Caco-2 (cell line): Measurements from ENCODE around the gene VAV2. TPM values are rescaled to one million over a fixed set of nuclear protein-coding genes. Genes with fewer than 3 reads are reported as not detected.

Experiments
- BruUV-seq: library from RNA; stranded (reverse); fragments of 400-500 nt; replicated peaks from 2 replicates; lab custom pipeline; 2021; lab: Mats Ljungman, UMichigan
- CTCF ChIA-PET: fragments of 300-600 bp; sonication (Branson Sonifier 250); formaldehyde crosslinking; loops from one replicate; lab custom pipeline; 2022; ENCODE audit warnings: antibody characterized with exemption; lab: Charles Lee
- POLR2A ChIA-PET: fragments of 300-600 bp; sonication (Branson Sonifier 250); formaldehyde crosslinking; loops from one replicate; lab custom pipeline; 2022; ENCODE audit warnings: antibody characterized with exemption; lab: Charles Lee
- DNase-seq, 2 experiments: peaks; one replicate each; pipeline versions ENCODE4 v3.0.0 to v3.0.0-alpha.2; 2020 to 2022
- H3K27me3 ChIP-seq: replicated peaks from 2 replicates; pipeline ENCODE4 v1.6.0; 2011; ENCODE audit warnings: low read length; ENCODE audit not compliant: control insufficient read depth, insufficient read depth
- H3K36me3 ChIP-seq: 2 replicates; pipeline ENCODE4 v1.5.1; 2011; ENCODE audit warnings: low read length; ENCODE audit not compliant: control insufficient read depth, insufficient read depth
- H3K4me1 ChIP-seq: fragments of 250-450 bp; sonication (Bioruptor Pico); 2 replicates; pipeline ENCODE4 v1.5.1; 2020; ENCODE audit warnings: mild to moderate bottlenecking
- H3K4me3 ChIP-seq: 2 replicates; pipeline ENCODE4 v1.5.1; 2011; ENCODE audit warnings: low read depth, mild to moderate bottlenecking, control low read depth, low read length
- H3K9me3 ChIP-seq: fragments of 250-450 bp; sonication (Bioruptor Pico); 2 replicates; pipeline ENCODE4 v1.5.1; 2020; ENCODE audit warnings: mild to moderate bottlenecking, moderate library complexity
- H3K27ac Mint-ChIP-seq: one replicate; pipeline ENCODE4 v1.8.0; 2022; ENCODE audit warnings: mixed read lengths; ENCODE audit not compliant: unreplicated experiment
- H3K27me3 Mint-ChIP-seq: one replicate; pipeline ENCODE4 v1.8.0; 2022; ENCODE audit warnings: mixed read lengths; ENCODE audit not compliant: insufficient read depth, unreplicated experiment
- H3K36me3 Mint-ChIP-seq: one replicate; pipeline ENCODE4 v1.8.0; 2022; ENCODE audit warnings: mild to moderate bottlenecking, mixed read lengths; ENCODE audit not compliant: insufficient read depth, unreplicated experiment
- H3K4me1 Mint-ChIP-seq: one replicate; pipeline ENCODE4 v1.8.0; 2022; ENCODE audit warnings: low read depth, mixed read lengths; ENCODE audit not compliant: unreplicated experiment
- H3K4me3 Mint-ChIP-seq: one replicate; pipeline ENCODE4 v1.8.0; 2022; ENCODE audit warnings: mild to moderate bottlenecking, moderate library complexity, mixed read lengths; ENCODE audit not compliant: unreplicated experiment
- H3K9me3 Mint-ChIP-seq: one replicate; pipeline ENCODE4 v1.8.0; 2022; ENCODE audit warnings: mixed read lengths; ENCODE audit not compliant: unreplicated experiment
- CTCF ChIP-seq, 2 experiments: fragments of 200-600 bp in 1 of 2; IDR thresholded peaks; 1 replicate in 1 of 2; 2 replicates in 1 of 2; pipeline versions ENCODE4 v1.5.1 to v1.8.0; 2011 to 2022; ENCODE audit warnings: antibody characterized with exemption in 1 of 2, control low read depth in 1 of 2, inconsistent platforms in 1 of 2, low read depth in 1 of 2, low read length in 1 of 2, mild to moderate bottlenecking in 1 of 2, moderate library complexity in 1 of 2; ENCODE audit not compliant: insufficient read depth in 1 of 2, severe bottlenecking in 1 of 2, unreplicated experiment in 1 of 2
- intact Hi-C: fragments of 100-400 bp; cut with micrococcal nuclease; formaldehyde crosslinking; loops from one replicate; pipeline ENCODE4 v1.10.0; 2022; ENCODE audit not compliant: unreplicated experiment
- total RNA-seq: library from RNA; stranded (reverse); gene quantifications from 2 replicates; pipeline ENCODE4 v1.2.3, GENCODE V29; 2022

The VAV2 gene
- total RNA-seq, 1 experiment from 2014 or later = 55.3 TPM

GRCh38 chr9:134031783-134032182 lies 39.7 kb upstream of the VAV2 start:
- TSS peak; percentile 34 for BruUV-seq

DNA sequence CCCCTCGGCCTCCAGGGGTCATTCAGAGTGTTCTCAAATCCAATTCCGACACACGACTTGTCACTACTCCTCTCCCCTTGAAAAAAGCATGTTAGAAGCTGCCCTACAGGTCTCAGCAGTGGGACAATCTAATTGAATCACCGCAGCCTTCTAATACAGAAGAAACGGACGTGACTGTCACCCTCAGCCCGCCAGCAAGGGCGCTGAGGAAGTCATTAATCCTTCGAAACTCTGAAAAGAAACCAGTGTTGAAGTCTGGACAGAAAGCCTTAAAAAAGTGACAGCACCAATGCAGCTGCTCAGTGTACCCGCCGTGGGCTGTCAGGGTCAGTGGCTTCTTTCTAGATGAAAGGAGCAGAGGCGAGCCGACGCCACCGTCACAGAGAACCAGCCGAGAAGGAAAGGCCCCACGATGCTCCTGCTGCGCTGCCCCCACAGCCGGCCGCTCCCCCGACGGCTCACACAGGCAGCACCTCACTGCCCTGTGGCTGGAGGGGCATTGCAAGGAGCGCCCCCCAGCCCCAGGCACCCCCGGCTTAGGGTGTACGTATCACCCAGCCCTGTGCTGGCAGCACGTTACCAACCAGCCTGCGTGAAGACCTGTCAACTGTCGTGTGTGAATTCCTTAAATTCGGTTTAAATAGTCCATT lies 38.8 kb upstream of the VAV2 start:
- H3K9me3 Mint-ChIP-seq = no peaks in the 10 kb centered on the region
- Histone ChIP-seq H3K9me3 (no peaks in the 10 kb centered on the region), H3K36me3 (peaks cover 5% of the 10 kb centered on the region; the same call in 1 of the 2 replicates), H3K4me1 (0 out of 2 replicates have a peak, but pooled peaks cover 4% of the 10 kb centered on the region), H3K4me3 (no peak overlapping the region), H3K27me3 (no peaks in the 10 kb centered on the region)
- intact Hi-C loops = no loop called here
- ChIA-PET POLR2A (no interaction called here), CTCF (no interaction called here)
- BruUV-seq = no TSS peak
- TF ChIP-seq CTCF (IDR thresholded peaks at IDR 0.05; ENCODE audit: insufficient read depth in 1 of 2, low read depth in 1 of 2, low read length in 1 of 2, severe bottlenecking in 1 of 2, unreplicated experiment in 1 of 2) = no peak
- H3K4me1 Mint-ChIP-seq = no peaks in the 10 kb centered on the region
- DNase-seq = no peak
- H3K36me3 Mint-ChIP-seq = peaks cover 53% of the 10 kb centered on the region
- no peaks in the 10 kb centered on the region for H3K27me3 Mint-ChIP-seq
- no peak overlapping the region for H3K27ac Mint-ChIP-seq
- no peak overlapping the region for H3K4me3 Mint-ChIP-seq

More at GRCh38 chr9:134031783-134032182, 39.7 kb upstream of the VAV2 start:
- no peaks in the 10 kb centered on the region for H3K27me3 ChIP-seq
- intact Hi-C loops = no loop called here
- no peaks in the 10 kb centered on the region for H3K9me3 ChIP-seq
- Mint-ChIP-seq H3K4me1 (no peaks in the 10 kb centered on the region), H3K36me3 (peaks cover 61% of the 10 kb centered on the region), H3K27ac (no peak overlapping the region), H3K4me3 (no peak overlapping the region), H3K27me3 (no peaks in the 10 kb centered on the region), H3K9me3 (no peaks in the 10 kb centered on the region)
- no peak overlapping the region for H3K4me3 ChIP-seq
- TF ChIP-seq CTCF (IDR thresholded peaks at IDR 0.05; ENCODE audit: insufficient read depth in 1 of 2, low read depth in 1 of 2, low read length in 1 of 2, severe bottlenecking in 1 of 2, unreplicated experiment in 1 of 2) = no peak
- ChIA-PET POLR2A (interaction anchor here (0.6 kb wide), 1 partner anchor 572 kb away, joined by 16 read pairs; no protein-coding TSS in a partner anchor), CTCF (no interaction called here)
- no peak for DNase-seq
- peaks cover 5% of the 10 kb centered on the region; the same call in 1 of the 2 replicates for H3K36me3 ChIP-seq
- no peaks in the 10 kb centered on the region for H3K4me1 ChIP-seq

DNA sequence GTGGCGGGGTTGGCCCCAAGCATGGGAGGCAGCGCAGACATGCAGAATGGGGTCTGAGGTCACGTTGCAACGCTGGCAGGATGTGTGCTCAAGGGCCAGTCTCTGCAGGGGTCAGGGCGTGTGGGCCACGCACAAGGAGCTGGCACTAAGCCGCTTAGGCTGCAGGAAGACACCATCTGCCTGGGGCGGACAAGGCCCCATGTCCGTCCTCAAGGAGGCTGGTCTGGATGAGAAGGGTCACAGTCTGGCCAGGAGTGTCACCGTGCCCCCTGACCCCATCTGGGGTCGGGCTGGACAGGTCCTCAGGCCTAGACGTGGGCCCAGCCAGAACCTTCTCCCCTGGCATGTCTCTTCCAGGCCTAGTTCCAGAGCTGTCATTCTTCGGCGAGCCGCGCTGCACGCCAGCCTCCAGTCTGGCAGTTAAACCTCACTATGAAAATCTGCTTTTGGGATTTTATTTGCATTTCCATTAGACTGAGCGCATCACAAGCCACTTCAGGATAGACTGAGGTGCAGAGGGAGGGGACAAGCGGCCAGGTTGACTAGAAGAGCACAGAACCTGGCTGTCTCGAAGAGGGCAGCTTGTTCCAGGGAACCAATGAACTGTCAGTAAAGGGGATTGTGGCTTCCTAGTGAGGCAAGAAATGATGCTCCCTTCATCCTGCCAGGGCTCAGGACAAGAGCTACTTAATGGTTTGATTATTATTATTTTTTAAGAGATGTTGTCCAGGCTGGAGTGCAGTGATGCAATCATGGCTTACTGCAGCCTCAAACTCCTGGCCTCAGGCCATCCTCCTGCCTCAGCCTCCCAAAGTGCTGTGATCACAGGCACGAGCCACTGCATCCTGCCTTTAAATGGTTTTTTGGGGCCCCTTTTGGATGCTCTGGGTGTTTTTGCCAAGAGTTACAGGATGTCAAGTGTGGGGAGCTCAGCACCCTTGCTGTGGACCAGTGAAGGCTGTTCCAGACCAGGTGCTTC lies 37.4 kb upstream of the VAV2 start:
- Histone ChIP-seq H3K4me3 (no peak overlapping the region), H3K9me3 (no peaks in the 10 kb centered on the region), H3K27me3 (no peaks in the 10 kb centered on the region), H3K4me1 (0 out of 2 replicates have a peak, but pooled peaks cover 4% of the 10 kb centered on the region), H3K36me3 (peaks cover 1% of the 10 kb centered on the region; the same call in 1 of the 2 replicates)
- no peak for DNase-seq
- Mint-ChIP-seq H3K4me3 (no peak overlapping the region), H3K36me3 (peaks cover 44% of the 10 kb centered on the region), H3K27me3 (no peaks in the 10 kb centered on the region), H3K9me3 (no peaks in the 10 kb centered on the region), H3K27ac (no peak overlapping the region), H3K4me1 (no peaks in the 10 kb centered on the region)
- TF ChIP-seq CTCF (IDR thresholded peaks at IDR 0.05; ENCODE audit: insufficient read depth in 1 of 2, low read depth in 1 of 2, low read length in 1 of 2, severe bottlenecking in 1 of 2, unreplicated experiment in 1 of 2) = no peak
- POLR2A ChIA-PET = no interaction called here
- CTCF ChIA-PET = interaction anchor here (0.6 kb wide), 1 partner anchor 1820 kb away, joined by 3 read pairs; no protein-coding TSS in a partner anchor
- intact Hi-C loops = no loop called here
- BruUV-seq = no TSS peak
